Liver (tissue), 3 donors: ENCODE measurements around the gene SLC30A3.

Experiments used
- CTCF ChIP-seq: fragments of 150-350 bp; IDR thresholded peaks from 2 replicates; pipeline ENCODE4 v1.5.1; 2017; ENCODE audit warnings: improper control_type of control experiment, low read depth, low read length; ENCODE audit not compliant: missing input control
- FOXA1 ChIP-seq: IDR thresholded peaks from 2 replicates; pipeline ENCODE4 v1.6.1; 2016; ENCODE audit warnings: antibody characterized with exemption
- GABPA ChIP-seq, 2 donors: IDR thresholded peaks in 1 of 2; conservative IDR thresholded peaks in 1 of 2; 2 replicates each; pipeline ENCODE4 v1.6.1; 2016; ENCODE audit warnings: antibody characterized with exemption in 2 of 2, mild to moderate bottlenecking in 1 of 2, moderate library complexity in 1 of 2
- JUND ChIP-seq, 2 donors: IDR thresholded peaks; 2 replicates each; pipeline ENCODE4 v1.6.1; 2016; ENCODE audit warnings: antibody characterized with exemption in 2 of 2
- MAX ChIP-seq: IDR thresholded peaks from 2 replicates; pipeline ENCODE4 v1.6.1; 2016; ENCODE audit warnings: antibody characterized with exemption
- RAD21 ChIP-seq, 2 donors: IDR thresholded peaks; 2 replicates each; pipeline ENCODE4 v1.6.1; 2016; ENCODE audit warnings: antibody characterized with exemption in 2 of 2, mild to moderate bottlenecking in 2 of 2
- donor health status: healthy.
- donor health status: healthy.

- TF ChIP-seq RAD21 (IDR thresholded peaks at IDR 0.05) (no peak), GABPA (IDR thresholded peaks at IDR 0.05 in 1 of 2, conservative IDR thresholded peaks at IDR 0.05 in 1 of 2) (no peak), CTCF (no peak), FOXA1 (no peak), MAX (no peak), JUND (IDR thresholded peaks at IDR 0.05) (no peak)
Observed at GRCh38 chr2:27297195-27297594, 34.3 kb upstream of the SLC30A3 start.
